Measurements from ENCODE around the gene PPP1R37.
A peak's percentile ranks its signal among the peaks of the same experiment; 100 is the strongest.

The PPP1R37 gene

DNA sequence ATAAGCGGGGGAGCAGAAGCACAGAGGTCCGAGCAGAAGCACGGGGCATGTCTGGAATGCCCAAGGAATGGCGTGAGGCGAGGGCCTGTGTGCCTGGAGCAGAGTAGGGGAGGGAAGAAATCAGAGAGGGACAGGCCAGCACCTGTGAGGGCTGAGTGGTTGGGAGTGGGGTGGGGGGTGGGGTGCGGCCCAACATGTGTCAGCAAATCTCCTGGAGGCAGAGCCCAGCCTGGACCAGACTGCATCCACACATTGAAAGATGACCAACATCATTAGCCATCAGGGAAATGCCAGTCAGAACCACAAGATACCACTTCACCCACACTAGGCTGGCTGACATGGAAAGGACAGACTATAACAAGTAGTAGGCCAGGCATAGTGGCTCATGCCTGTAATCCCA lies 42.9 kb upstream of the PPP1R37 start:
- no peak for DNase-seq (ENCODE audit: low spot score)
- TF ChIP-seq, protein P1, sequence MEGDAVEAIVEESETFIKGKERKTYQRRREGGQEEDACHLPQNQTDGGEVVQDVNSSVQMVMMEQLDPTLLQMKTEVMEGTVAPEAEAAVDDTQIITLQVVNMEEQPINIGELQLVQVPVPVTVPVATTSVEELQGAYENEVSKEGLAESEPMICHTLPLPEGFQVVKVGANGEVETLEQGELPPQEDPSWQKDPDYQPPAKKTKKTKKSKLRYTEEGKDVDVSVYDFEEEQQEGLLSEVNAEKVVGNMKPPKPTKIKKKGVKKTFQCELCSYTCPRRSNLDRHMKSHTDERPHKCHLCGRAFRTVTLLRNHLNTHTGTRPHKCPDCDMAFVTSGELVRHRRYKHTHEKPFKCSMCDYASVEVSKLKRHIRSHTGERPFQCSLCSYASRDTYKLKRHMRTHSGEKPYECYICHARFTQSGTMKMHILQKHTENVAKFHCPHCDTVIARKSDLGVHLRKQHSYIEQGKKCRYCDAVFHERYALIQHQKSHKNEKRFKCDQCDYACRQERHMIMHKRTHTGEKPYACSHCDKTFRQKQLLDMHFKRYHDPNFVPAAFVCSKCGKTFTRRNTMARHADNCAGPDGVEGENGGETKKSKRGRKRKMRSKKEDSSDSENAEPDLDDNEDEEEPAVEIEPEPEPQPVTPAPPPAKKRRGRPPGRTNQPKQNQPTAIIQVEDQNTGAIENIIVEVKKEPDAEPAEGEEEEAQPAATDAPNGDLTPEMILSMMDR (conservative IDR thresholded peaks at IDR 0.05; ENCODE audit: low read depth): no peak
- peak overlapping the region; percentile 47 for H3K27ac ChIP-seq
- CTCF ChIA-PET: interaction anchor here (1.8 kb wide), 1 partner anchor 10 kb away, joined by 7 read pairs; no protein-coding TSS in a partner anchor
- POLR2A ChIA-PET (ENCODE audit: low non-redundant PET): interaction anchor here (1.3 kb wide), 1 partner anchor 11 kb away, joined by 7 read pairs; the partner anchor contains the start of gene CLASRP

DNA sequence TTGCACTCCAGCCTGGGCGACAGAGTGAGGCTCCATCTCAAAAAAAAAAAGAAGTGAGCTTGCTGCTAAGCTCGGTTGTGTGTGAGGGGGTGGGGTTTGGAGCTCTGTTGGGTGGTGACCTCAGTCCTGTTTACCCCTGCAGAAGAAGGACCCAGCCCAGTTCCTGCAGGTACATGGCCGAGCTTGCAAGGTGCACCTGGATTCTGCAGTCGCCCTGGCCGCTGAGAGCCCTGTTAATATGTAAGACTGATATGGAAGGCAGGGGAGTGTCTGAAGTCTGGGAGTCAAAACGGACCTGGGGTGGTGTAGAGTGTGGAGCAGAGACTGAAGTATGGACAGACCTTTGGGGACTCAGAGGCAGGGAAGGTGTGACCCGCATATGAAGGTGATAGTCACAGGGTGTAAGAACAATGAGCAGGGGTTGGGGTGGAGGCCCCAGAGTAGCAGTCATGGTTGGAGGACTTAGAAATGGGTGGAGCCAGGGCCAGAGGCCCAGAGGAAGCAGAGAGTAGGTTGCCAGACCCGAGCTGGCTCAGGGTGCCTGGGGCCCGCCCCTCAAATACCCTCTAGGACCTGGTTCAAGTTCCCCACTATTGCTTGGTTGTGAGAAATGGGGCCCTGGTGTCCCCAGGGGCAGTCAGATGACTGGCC lies 40.9 kb upstream of the PPP1R37 start:
- H3K27ac ChIP-seq: peak overlapping the region; percentile 47
- ChIA-PET CTCF (interaction anchor here (0.6 to 1.6 kb wide), 4 partner anchors 8 to 352 kb away, joined by 3 to 10 read pairs (median 4); partner anchors contain the start of gene NKPD1), POLR2A (ENCODE audit: low non-redundant PET) (interaction anchor here (0.6 to 0.8 kb wide), 2 partner anchors 13 to 147 kb away, joined by 3 read pairs; partner anchors contain the start of gene CLASRP)
- no peak for DNase-seq (ENCODE audit: low spot score)
- TF ChIP-seq, protein P1 (conservative IDR thresholded peaks at IDR 0.05; ENCODE audit: low read depth): no peak

DNA sequence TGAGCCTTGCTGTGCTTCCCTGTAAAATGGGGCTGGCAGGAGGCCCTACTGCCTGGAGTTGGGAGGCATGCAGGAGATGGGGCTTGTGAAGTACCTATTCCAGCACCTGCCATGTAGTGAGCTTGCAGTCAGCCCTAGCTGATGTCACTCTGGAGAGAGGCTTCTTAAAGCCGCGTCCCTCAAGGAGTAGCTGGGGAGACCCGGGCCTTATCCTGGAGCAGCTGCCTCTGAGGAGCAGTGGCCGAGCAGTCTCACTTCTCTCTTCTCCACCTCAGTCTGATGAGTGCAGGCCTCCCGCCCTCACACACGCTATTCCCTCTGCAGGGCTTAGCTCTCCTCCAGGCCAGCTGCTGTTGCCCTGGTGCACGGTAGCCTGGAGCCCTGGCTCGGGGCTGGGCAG lies 36.1 kb upstream of the PPP1R37 start:
- TF ChIP-seq, protein P1 (conservative IDR thresholded peaks at IDR 0.05; ENCODE audit: low read depth): no peak
- no peak for DNase-seq (ENCODE audit: low spot score)
- ChIA-PET POLR2A (ENCODE audit: low non-redundant PET) (no interaction called here), CTCF (interaction anchor here (0.7 kb wide), 1 partner anchor 311 kb away, joined by 3 read pairs; no protein-coding TSS in a partner anchor)
- H3K27ac ChIP-seq: peak overlapping the region; percentile 22

DNA sequence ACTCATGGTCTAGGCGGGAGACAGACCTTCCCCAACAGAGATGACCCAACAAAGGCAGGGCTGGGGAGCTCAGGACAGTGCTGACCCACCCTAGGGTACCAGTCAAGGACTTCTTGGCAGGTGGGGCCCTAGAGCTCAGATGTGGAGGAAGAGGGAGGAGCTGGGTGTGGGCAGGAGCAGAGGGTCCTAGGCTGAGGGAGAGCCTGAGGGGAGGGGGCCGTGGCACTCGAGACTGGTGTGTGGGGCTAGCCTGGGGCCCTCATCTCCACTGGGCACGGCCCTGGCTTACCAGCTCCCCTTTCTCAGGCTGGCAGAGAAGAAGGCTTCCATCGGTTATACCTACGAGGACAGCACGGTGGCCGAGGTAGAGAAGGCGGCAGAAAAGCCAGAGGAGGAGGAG lies 35.5 kb upstream of the PPP1R37 start:
- CTCF ChIA-PET: no interaction called here
- H3K27ac ChIP-seq: peak overlapping the region; percentile 22
- POLR2A ChIA-PET (ENCODE audit: low non-redundant PET): no interaction called here
- TF ChIP-seq, protein P1 (conservative IDR thresholded peaks at IDR 0.05; ENCODE audit: low read depth): no peak
- no peak for DNase-seq (ENCODE audit: low spot score)

DNA sequence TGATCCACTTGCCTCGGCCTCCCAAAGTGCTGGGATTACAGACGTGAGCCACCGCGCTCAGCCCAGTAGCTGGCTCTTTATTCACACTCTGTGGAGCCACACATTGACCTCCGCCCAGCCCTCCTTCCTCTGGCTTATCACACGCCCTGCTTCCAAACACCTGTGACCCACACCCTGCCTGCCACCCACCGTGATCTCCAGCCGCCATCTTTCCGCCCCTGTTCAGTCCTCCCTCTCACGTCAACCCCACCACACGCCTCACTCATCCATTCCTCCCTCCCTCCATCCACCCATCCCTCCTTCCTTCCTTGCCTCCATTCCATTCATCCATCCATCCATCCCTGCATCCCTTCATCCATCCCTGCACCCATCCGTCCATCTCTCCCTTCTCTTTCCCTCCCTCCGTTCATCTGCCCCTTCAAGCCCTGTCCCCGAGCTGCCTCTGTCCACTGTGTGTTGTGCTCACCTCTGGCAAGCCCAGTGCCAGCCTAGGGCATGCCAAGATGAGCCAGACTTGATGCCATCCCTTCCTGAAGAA lies 34.3 kb upstream of the PPP1R37 start:
- CTCF ChIA-PET: interaction anchor here (0.5 to 1.8 kb wide), 16 partner anchors 8 to 154 kb away, joined by 3 to 10 read pairs (median 4); partner anchors contain the start of gene APOE
- H3K27ac ChIP-seq: peak overlapping the region; percentile 22
- TF ChIP-seq, protein P1 (conservative IDR thresholded peaks at IDR 0.05; ENCODE audit: low read depth): no peak
- POLR2A ChIA-PET (ENCODE audit: low non-redundant PET): no interaction called here
- no peak for DNase-seq (ENCODE audit: low spot score)

DNA sequence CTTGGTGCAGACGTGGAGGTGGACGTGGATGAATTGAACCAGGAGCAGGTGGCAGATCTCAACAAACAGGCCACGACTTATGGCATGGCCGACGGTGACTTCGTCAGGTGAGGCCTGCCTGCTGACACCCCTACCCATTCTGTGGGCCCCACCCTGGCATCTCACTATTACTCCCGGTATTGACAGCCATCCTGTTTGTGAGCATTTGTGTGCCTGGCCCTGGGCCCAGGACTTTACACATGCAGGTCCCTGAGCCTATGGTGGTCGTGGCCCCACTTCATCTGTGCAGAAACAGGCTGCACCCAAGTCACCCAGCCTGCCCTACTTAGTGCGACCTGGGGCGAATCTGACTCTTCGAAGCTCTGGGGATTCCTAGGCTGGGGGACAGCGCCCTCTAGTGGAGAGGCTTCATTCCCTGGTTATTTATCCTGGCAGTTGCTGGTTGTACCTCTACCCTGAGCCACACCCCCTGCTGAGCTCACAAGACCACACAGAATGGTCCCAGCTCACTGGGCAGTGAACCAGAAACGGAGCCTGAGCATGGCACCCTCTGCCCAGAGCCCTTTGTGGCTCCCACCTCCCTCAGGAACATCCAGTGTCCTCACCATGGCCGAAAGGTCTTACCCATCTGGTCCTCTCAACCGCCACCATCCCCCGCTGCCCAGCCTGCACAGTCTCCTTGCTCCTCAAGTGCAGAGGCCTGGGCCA lies 33.6 kb upstream of the PPP1R37 start:
- H3K27ac ChIP-seq: peak overlapping the region; percentile 4; the same call in 1 of the 2 replicates
- POLR2A ChIA-PET (ENCODE audit: low non-redundant PET): no interaction called here
- peak; percentile 70 for DNase-seq (ENCODE audit: low spot score)
- TF ChIP-seq, protein P1 (conservative IDR thresholded peaks at IDR 0.05; ENCODE audit: low read depth): peak; percentile 82
- CTCF ChIA-PET: interaction anchor here (0.5 to 1.8 kb wide), 22 partner anchors 8 to 617 kb away, joined by 3 to 10 read pairs (median 4); partner anchors contain the start of gene APOE
